Measurements from ENCODE around the gene ENTPD8.

ENTPD8 gene

DNA sequence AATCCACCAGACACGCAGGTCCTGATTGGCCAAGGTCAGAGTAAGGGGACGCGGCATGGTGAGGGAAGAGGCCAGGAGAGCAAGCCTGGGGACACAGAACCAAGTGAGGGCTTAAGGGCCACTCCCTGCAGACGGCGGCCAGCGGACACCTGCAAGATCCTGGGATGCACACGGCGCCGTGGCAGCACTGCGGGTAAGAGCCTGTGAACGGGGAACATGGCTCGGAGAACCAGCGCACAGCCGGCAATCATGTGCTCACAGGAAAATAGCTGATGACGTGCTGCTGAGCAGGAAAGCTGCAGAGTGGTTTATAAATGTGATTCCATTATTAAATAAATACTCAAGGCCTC is 45.0 kb upstream of the ENTPD8 start:
- no peak overlapping the region for H3K4me3 ChIP-seq (ENCODE audit: low read depth, low read length)
- TF ChIP-seq, protein P1, sequence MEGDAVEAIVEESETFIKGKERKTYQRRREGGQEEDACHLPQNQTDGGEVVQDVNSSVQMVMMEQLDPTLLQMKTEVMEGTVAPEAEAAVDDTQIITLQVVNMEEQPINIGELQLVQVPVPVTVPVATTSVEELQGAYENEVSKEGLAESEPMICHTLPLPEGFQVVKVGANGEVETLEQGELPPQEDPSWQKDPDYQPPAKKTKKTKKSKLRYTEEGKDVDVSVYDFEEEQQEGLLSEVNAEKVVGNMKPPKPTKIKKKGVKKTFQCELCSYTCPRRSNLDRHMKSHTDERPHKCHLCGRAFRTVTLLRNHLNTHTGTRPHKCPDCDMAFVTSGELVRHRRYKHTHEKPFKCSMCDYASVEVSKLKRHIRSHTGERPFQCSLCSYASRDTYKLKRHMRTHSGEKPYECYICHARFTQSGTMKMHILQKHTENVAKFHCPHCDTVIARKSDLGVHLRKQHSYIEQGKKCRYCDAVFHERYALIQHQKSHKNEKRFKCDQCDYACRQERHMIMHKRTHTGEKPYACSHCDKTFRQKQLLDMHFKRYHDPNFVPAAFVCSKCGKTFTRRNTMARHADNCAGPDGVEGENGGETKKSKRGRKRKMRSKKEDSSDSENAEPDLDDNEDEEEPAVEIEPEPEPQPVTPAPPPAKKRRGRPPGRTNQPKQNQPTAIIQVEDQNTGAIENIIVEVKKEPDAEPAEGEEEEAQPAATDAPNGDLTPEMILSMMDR (IDR thresholded peaks at IDR 0.05; ENCODE audit: low read depth, low read length), result no peak

DNA sequence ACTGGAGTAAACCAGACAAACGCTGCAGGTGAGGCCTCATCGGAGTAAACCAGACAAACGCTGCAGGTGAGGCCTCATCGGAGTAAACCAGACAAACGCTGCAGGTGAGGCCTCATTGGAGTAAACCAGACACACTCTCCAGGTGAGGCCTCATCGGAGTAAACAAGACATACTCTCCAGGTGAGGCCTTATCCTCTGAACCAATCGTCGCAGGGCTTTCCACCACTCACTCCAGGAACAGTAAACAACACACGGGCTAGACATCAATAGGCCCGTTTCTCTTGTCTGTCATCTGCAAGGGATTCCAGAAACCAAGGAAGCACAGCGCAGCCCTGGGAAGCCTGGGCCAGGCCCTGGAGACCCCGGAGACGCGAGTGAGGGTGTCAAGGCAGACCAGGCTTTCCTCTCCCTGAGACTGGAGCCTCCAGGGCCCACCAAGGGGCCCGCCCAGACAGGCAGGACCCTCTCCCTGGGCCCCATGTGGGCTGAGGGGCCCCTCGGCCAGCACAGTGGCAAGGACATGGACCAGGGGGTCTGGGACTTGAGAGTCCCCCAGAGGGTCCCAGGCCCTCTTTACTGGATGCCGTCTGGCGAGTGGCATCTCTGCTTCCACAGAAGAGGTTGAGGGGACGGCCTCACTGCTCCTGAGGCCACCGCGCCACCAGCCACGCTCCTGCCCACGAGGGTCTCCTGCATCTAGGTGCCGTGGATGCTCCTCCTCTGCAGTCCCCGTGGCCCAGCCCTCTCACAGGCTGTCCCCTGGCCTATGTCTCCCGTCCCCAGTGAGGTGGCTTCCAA is 44.4 kb upstream of the ENTPD8 start:
- TF ChIP-seq, protein P1 (IDR thresholded peaks at IDR 0.05; ENCODE audit: low read depth, low read length), result no peak
- no peak overlapping the region for H3K4me3 ChIP-seq (ENCODE audit: low read depth, low read length)

DNA sequence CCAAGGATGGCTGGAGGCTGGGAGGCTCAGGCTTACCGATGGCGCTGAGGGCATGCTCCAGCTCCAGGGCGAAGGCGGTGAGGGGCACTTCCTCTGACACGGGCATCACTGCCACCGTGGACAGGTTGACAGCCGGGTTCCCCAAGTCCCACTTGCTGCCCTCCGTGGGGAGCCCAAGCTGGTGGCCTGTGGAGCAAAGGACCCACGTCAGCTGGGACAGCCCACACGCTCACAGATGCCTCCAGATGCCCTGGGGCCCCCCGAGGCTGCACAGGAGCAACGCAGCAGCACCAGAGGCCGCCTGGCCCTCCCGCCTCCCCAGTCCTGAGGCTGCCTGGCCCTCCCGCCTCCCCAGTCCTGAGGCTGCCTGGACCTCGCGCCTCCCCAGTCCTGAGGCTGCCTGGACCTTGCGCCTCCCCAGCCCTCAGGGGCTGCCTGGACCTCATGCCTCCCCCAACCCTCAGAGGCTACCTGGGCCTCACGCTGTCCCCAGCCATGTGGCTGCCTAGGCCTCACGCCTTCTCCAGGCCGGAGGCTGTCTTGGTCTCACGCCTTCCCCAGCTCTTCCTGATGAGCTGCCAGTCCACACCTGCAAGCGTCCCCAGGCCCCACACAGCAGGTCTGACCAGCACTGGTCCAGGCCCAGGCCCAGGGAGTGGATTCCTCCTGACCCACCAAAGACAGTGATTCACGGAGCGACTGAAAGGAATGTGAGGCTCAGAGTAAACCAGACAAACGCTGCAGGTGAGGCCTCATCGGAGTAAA is 43.6 kb upstream of the ENTPD8 start:
- H3K4me3 ChIP-seq (ENCODE audit: low read depth, low read length), result no peak overlapping the region
- TF ChIP-seq, protein P1 (IDR thresholded peaks at IDR 0.05; ENCODE audit: low read depth, low read length), result no peak

DNA sequence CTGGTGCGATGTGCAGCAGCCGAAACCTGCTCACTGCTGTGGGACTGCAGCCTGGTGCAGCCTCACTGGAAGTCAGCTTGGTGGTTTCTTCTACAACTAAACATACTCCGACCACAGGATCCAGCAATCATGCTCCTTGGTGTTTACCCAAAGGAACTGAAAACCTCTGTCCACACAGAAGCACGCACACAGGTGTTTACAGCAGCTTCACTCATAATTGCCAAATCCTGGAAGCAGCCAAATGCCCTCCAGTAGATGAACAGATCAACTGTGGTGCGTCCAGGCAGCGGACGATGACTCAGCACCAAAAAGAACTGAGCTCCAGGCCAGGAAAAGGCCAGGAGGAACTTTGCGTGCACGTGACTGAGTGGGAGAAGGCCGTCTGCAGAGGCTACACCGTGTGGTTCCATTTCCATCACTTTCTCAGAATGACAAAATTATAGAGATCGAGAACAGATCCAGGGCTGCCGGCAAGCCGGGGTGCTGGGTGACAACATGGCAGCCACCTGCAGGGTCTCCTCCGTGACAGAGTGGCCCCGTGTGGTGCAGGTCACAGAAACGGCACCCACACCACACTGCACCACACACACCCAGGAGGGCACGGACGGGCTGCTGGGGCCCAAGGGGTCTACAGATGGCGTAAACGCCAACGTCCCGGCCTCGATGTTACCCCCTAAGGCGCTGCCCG is 41.1 kb upstream of the ENTPD8 start:
- TF ChIP-seq, protein P1 (IDR thresholded peaks at IDR 0.05; ENCODE audit: low read depth, low read length), result no peak
- no peak overlapping the region for H3K4me3 ChIP-seq (ENCODE audit: low read depth, low read length)

DNA sequence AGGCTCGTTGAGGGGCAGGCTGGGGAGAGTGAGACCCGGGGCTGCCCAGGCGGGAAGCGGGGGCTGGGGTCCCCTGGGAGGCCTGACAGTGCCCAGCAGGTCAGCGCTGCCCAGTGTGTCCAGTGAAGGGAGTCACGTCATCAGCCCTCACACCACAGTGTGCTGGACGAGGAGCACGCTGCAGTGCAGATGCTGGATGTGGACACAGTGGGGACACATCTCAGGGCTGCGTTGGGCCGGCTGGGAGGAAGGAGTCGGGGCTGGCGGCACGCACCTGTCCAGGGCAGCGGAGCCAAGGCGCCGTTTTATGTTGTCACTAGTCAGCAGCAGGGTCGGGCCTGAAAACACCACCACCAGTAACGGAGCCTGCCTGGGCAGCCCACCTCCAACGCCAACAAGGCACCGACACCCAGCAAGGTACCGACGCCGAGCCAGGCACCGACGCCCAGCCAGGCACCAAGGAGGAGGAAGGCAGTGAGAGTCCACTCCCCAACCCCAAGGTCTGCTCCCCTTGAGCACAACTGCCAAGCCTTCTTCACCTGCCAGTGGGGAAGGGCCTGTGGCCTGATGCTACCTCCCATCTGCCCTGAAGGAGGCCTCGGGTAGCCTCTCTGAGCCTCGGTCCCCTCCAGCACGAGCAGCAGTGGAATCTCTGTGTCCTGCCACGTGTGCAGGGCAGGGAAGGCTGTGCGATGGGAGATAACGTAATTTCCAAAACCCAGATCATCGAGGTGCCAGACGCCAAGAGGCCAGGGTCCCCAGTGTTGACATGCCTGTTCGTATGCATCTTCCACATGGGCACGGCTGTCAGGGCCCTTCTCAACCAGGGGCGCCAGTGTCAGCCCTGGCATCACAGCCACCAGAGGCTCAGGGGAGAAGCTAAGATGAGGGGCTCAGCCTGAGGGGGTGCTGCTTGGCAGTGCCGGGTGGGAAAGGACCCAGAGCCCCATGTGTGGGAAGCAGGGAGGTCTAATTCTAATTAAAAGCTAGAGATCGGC is 39.8 kb upstream of the ENTPD8 start:
- TF ChIP-seq, protein P1 (IDR thresholded peaks at IDR 0.05; ENCODE audit: low read depth, low read length), result no peak
- H3K4me3 ChIP-seq (ENCODE audit: low read depth, low read length), result no peak overlapping the region

DNA sequence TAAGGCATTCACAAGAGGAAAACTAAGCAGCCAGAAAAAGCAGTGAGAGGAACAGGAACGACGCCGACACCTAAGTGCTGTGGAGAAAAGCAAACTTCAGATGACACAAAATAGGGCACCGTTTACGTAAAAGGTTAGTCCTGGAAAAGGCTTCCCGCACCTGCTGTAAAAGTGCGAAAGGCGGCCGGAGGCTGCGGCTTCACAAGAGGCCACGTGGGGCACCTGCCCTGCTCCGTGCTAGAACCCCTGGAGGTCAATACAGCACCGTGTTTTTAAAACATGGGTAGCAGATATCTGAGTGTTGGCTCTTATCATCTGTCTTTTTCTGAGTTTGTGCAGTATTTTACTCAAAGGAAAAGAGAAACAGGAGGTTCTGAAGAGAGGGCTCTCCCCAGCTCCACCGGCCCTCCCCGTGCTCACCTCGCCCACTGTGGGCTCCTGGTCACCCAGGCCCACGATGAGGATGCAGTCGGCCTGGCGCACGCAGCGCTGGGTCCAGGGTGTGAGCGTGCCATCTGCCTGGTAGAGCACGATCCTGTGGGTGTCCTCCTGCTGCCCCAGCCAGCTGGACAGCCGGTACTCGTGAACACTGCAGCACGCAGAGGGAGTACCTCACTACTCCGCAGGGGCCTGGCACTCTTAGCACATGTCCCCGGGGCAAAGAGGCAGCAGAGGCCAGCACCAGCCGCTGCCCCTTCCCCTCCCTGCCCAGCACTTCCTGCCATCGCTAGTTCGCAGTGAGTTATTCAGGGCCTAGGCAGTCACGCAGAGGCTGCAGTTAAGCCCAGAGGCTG is 38.9 kb upstream of the ENTPD8 start:
- H3K4me3 ChIP-seq (ENCODE audit: low read depth, low read length), result no peak overlapping the region
- TF ChIP-seq, protein P1 (IDR thresholded peaks at IDR 0.05; ENCODE audit: low read depth, low read length), result no peak
